SK-N-SH treated with all-trans-retinoic acid at 6 μM for 48 hours (cell line): ENCODE measurements around the gene ZNF845.

Source experiments
- ARNTL ChIP-seq: fragments of 450-650 bp; formaldehyde crosslinking; IDR thresholded peaks from 2 replicates; pipeline ENCODE4 v1.5.0; 2020; ENCODE audit warnings: low read depth, mild to moderate bottlenecking, moderate library complexity, borderline replicate concordance
- BACH2 ChIP-seq: fragments of 250-450 bp; sonication (Bioruptor Pico); IDR thresholded peaks from 2 replicates; pipeline ENCODE4 v1.9.0; 2021; ENCODE audit warnings: mild to moderate bottlenecking, borderline replicate concordance
- CSDC2 ChIP-seq: fragments of 250-450 bp; sonication (Bioruptor Pico); IDR thresholded peaks from 2 replicates; pipeline ENCODE4 v1.5.0; 2020; ENCODE audit warnings: mild to moderate bottlenecking, moderate library complexity
- GLIS3 ChIP-seq: fragments of 250-450 bp; sonication (Bioruptor Pico); IDR thresholded peaks from 2 replicates; pipeline ENCODE4 v1.5.0; 2020; ENCODE audit warnings: mild to moderate bottlenecking, moderate library complexity
- OSR1 ChIP-seq: fragments of 250-450 bp; sonication (Bioruptor Pico); IDR thresholded peaks from 2 replicates; pipeline ENCODE4 v1.8.0; 2022; ENCODE audit warnings: moderate library complexity, mild to moderate bottlenecking, inconsistent platforms
- PPARA ChIP-seq: fragments of 250-450 bp; sonication (Bioruptor Pico); IDR thresholded peaks from 2 replicates; pipeline ENCODE4 v1.5.0; 2020; ENCODE audit warnings: mild to moderate bottlenecking, borderline replicate concordance
- RARB ChIP-seq: fragments of 250-450 bp; sonication (Bioruptor Pico); IDR thresholded peaks from 2 replicates; pipeline ENCODE4 v1.8.0; 2021; ENCODE audit warnings: mild to moderate bottlenecking, moderate library complexity
- SNAI2 ChIP-seq: fragments of 250-450 bp; sonication (Bioruptor Pico); IDR thresholded peaks from 2 replicates; pipeline ENCODE4 v1.5.0; 2020; ENCODE audit warnings: mild to moderate bottlenecking, moderate library complexity
- ZFP3 ChIP-seq: fragments of 250-450 bp; sonication (Bioruptor Pico); IDR thresholded peaks from 2 replicates; pipeline ENCODE4 v1.5.0; 2020; ENCODE audit warnings: mild to moderate bottlenecking, moderate library complexity
- ZFP30 ChIP-seq: fragments of 450-650 bp; formaldehyde crosslinking; IDR thresholded peaks from 2 replicates; pipeline ENCODE4 v1.5.0; 2022; ENCODE audit warnings: mild to moderate bottlenecking, moderate library complexity
- ZNF565 ChIP-seq: fragments of 450-650 bp; formaldehyde crosslinking; conservative IDR thresholded peaks from 2 replicates; pipeline ENCODE4 v1.5.0; 2020; ENCODE audit warnings: low read depth, mild to moderate bottlenecking, moderate library complexity
- ZNF70 ChIP-seq: fragments of 450-650 bp; formaldehyde crosslinking; IDR thresholded peaks from 2 replicates; pipeline ENCODE4 v1.5.0; 2020; ENCODE audit warnings: mild to moderate bottlenecking, moderate library complexity
- TF ChIP-seq, protein P1 (sequence below): fragments of 250-450 bp; sonication (Bioruptor Pico); IDR thresholded peaks from 2 replicates; pipeline ENCODE4 v1.8.0; 2020; ENCODE audit warnings: mild to moderate bottlenecking, moderate library complexity, borderline replicate concordance
- TF ChIP-seq, protein P2 (sequence below): fragments of 250-450 bp; sonication (Bioruptor Pico); IDR thresholded peaks from 2 replicates; pipeline ENCODE4 v1.8.0; 2021; ENCODE audit warnings: low read depth, mild to moderate bottlenecking, moderate library complexity, borderline replicate concordance

DNA sequence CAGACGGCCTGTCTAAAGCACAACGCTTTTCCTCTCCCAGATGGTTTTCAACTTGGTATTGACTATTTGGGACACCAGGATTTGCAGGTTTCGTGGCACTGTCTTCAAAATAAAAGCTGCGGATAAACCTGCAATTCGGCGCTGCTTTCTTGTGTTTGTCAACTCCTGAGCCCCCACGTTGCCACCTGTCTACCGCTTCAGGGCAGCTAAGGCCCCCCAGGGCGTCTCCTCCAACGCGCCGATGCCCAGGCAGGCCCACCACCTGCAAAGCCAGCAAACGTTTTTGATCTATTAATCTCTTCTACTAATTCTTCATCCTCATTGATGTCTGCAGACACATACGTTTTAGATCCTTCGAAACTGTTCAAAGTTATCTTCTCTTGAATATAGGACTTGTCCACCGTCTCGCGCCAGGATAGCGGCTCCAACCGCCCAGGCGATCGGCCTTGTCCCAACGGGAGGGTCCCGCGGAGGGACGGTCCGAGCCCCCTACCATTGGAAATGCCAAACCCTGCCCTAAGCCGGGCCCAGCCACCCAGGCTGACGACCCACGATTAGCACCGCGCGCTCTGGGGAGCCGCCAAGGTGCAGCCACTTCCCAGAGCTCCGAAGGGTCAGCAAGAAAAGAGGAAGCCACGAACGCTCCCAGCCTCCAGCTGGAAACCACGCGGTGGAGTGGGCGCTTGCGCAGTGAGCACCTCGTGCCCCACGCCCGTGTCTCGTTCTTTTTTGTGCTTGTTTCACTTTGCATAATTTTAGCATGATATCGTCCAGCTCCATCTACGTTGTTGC is 42.6 kb upstream of the ZNF845 start:
- TF ChIP-seq PPARA (CRISPR knock-in tag) (no peak), SNAI2 (CRISPR knock-in tag) (no peak), ZFP3 (no peak), ZNF565 (CRISPR knock-in tag) (no peak), ARNTL (CRISPR knock-in tag) (no peak), CSDC2 (CRISPR knock-in tag) (no peak), ZNF70 (no peak), ZFP30 (CRISPR knock-in tag) (no peak), GLIS3 (no peak), RARB (CRISPR knock-in tag) (no peak), OSR1 (CRISPR knock-in tag) (no peak), BACH2 (no peak)
- TF ChIP-seq, protein P1, sequence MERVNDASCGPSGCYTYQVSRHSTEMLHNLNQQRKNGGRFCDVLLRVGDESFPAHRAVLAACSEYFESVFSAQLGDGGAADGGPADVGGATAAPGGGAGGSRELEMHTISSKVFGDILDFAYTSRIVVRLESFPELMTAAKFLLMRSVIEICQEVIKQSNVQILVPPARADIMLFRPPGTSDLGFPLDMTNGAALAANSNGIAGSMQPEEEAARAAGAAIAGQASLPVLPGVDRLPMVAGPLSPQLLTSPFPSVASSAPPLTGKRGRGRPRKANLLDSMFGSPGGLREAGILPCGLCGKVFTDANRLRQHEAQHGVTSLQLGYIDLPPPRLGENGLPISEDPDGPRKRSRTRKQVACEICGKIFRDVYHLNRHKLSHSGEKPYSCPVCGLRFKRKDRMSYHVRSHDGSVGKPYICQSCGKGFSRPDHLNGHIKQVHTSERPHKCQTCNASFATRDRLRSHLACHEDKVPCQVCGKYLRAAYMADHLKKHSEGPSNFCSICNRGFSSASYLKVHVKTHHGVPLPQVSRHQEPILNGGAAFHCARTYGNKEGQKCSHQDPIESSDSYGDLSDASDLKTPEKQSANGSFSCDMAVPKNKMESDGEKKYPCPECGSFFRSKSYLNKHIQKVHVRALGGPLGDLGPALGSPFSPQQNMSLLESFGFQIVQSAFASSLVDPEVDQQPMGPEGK (CRISPR knock-in tag) = no peak
- TF ChIP-seq, protein P2, sequence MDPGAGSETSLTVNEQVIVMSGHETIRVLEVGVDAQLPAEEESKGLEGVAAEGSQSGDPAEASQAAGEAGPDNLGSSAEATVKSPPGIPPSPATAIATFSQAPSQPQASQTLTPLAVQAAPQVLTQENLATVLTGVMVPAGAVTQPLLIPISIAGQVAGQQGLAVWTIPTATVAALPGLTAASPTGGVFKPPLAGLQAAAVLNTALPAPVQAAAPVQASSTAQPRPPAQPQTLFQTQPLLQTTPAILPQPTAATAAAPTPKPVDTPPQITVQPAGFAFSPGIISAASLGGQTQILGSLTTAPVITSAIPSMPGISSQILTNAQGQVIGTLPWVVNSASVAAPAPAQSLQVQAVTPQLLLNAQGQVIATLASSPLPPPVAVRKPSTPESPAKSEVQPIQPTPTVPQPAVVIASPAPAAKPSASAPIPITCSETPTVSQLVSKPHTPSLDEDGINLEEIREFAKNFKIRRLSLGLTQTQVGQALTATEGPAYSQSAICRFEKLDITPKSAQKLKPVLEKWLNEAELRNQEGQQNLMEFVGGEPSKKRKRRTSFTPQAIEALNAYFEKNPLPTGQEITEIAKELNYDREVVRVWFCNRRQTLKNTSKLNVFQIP (CRISPR knock-in tag) = no peak
